Transverse colon (tissue), 4 donors: ENCODE measurements around the gene LRRC2.

Experiments
- EP300 ChIP-seq: sonication (generic); formaldehyde crosslinking; IDR thresholded peaks from one replicate; pipeline ENCODE4 v1.6.1; 2017; ENCODE audit warnings: antibody characterized with exemption, low read depth
- POLR2A ChIP-seq: fragments of 450-650 bp; IDR thresholded peaks from one replicate; pipeline ENCODE4 v1.6.1; 2016; ENCODE audit warnings: antibody characterized with exemption, mild to moderate bottlenecking, moderate library complexity
- POLR2AphosphoS5 ChIP-seq, 3 donors: sonication (generic); formaldehyde crosslinking; IDR thresholded peaks; one replicate each; pipeline ENCODE4 v1.6.1; 2016; ENCODE audit warnings: antibody characterized with exemption in 3 of 3
- TF ChIP-seq, protein P1 (sequence below), 5 experiments: fragments of 200-600 bp in 3 of 5; fragments of 450-650 bp in 2 of 5; sonication (generic) in 3 of 5; IDR thresholded peaks; 1 replicate in 2 of 5; 2 replicates in 3 of 5; pipeline ENCODE4 v1.5.1; 2016 to 2017; ENCODE audit warnings: antibody characterized with exemption in 5 of 5, inconsistent platforms in 3 of 5, mild to moderate bottlenecking in 2 of 5, moderate library complexity in 1 of 5

DNA sequence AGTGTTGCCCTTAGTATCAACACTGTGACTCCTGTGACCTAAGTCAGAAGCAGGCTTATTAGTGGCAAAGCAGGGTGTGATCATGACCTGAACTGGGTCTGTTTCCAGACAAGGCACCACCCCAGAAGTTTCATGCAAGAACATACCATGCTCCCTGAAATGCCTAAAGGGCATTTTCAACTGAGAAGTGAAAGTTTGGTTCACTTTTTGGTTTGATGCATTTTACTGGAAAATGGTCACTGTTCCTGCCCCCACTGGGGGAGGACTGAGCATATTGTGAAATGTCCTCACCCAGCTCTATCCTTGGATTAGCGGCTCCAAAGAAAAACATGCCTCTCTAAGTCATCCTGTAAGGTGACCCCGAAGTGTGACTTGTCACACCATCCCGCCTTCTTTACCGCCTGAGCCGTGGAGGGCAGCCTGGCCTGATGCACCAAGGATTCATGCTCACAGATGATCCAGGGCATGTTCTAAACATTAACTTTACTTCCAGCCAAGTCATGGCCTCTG is 43.2 kb upstream of the LRRC2 start:
- TF ChIP-seq, protein P1, sequence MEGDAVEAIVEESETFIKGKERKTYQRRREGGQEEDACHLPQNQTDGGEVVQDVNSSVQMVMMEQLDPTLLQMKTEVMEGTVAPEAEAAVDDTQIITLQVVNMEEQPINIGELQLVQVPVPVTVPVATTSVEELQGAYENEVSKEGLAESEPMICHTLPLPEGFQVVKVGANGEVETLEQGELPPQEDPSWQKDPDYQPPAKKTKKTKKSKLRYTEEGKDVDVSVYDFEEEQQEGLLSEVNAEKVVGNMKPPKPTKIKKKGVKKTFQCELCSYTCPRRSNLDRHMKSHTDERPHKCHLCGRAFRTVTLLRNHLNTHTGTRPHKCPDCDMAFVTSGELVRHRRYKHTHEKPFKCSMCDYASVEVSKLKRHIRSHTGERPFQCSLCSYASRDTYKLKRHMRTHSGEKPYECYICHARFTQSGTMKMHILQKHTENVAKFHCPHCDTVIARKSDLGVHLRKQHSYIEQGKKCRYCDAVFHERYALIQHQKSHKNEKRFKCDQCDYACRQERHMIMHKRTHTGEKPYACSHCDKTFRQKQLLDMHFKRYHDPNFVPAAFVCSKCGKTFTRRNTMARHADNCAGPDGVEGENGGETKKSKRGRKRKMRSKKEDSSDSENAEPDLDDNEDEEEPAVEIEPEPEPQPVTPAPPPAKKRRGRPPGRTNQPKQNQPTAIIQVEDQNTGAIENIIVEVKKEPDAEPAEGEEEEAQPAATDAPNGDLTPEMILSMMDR (IDR thresholded peaks at IDR 0.05): no peak
- TF ChIP-seq EP300 (no peak), POLR2A (no peak), POLR2AphosphoS5 (IDR thresholded peaks at IDR 0.05) (no peak)
